Measurements from ENCODE around the gene KCNG2.

KCNG2 gene

GRCh38 chr18:79805926-79806487 is 8.3 kb downstream of the KCNG2 start:
- Histone ChIP-seq H3K4me3 (ENCODE audit: low read depth, low read length) (no peak overlapping the region), H3K27ac (no peak overlapping the region), H3K9me3 (ENCODE audit: severe bottlenecking) (peaks cover 3% of the 10 kb centered on the region), H3K36me3 (no peaks in the 10 kb centered on the region; the same call in 1 of the 2 replicates), H3K27me3 (ENCODE audit: insufficient read depth, low read depth, severe bottlenecking) (no peaks in the 10 kb centered on the region)
- peak; percentile 43 for DNase-seq
- no peak for TF ChIP-seq CTCF (IDR thresholded peaks at IDR 0.05; ENCODE audit: low read depth, low read length)

DNA sequence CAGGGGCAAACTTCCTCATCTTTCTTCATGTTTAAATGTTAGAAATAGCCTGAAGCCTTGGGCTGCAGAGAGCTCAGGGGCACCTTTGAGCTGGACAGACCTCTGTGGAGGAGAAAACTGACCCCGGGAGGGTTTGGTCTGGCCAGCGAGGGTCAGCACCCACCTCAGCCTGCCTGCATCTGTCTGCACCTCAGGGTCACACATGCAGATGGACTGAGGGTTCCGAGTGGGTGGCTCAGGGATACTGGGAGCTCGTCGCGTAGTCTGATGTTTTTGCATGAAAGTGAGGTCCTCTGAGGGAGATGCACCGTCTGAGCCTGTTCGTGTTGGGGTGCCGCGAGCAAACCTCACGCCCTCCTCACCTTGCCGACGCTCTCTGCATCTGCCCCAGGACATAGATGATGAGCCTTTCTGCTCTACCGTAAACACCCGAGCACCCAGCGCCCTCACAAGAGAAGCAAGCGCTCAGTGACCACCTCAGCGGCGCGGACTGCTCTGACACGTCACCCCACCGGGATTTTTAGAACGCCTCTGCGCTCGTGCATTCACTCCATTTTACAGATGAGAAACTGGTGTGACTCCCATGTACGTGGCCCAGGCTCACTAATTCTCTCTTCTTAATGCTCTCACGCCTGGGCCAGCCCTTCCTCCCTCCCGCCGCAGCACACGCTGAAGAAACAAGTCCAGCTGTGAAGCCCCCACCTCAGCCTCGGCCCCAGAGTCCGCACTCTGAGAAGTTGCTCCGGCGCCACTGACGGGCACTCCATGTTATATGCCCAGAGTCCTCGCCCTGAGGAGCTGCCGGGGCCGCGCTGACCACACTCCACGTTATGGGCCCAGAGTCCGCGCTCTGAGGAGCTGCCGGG is 9.5 kb downstream of the KCNG2 start:
- DNase-seq: no peak
- no peak for TF ChIP-seq CTCF (IDR thresholded peaks at IDR 0.05; ENCODE audit: low read depth, low read length)
- Histone ChIP-seq H3K36me3 (no peaks in the 10 kb centered on the region; the same call in 1 of the 2 replicates), H3K27ac (no peak overlapping the region), H3K9me3 (ENCODE audit: severe bottlenecking) (peaks cover 3% of the 10 kb centered on the region), H3K27me3 (ENCODE audit: insufficient read depth, low read depth, severe bottlenecking) (no peaks in the 10 kb centered on the region), H3K4me3 (ENCODE audit: low read depth, low read length) (no peak overlapping the region)

DNA sequence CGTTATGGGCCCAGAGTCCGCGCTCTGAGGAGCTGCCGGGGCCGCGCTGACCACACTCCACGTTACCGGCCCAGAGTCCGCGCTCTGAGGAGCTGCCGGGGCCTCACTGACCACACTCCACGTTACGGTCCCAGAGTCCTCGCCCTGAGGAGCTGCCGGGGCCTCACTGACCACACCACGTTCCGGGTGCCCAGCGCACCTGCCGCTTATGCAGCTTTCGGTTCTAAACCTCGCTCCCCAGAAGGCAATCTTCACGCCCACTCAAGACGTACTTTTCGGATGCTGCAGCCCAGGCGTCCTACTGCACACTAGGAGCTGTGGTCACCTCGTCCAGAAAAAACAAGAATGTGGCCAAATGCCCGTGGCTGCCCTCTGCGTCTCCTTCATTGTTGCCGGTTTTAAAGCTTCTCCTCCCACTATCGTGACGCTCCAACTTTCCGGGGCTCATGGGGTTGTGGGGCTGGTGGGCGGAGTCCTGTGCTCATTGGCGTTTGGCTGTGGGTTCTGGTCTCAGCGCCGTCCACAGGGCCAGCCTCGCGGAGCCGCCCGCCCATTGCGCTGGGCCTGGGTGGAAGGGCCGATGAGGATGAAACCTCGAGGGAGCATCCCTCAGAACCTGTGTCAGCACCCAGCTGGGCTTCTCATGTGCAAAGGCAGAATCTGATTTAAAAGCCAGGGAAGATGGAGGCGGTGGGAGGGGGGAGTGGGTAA is 11.9 kb downstream of the KCNG2 start:
- TF ChIP-seq CTCF (IDR thresholded peaks at IDR 0.05; ENCODE audit: low read depth, low read length): no peak
- Histone ChIP-seq H3K27me3 (ENCODE audit: insufficient read depth, low read depth, severe bottlenecking) (no peaks in the 10 kb centered on the region), H3K27ac (no peak overlapping the region), H3K4me3 (ENCODE audit: low read depth, low read length) (no peak overlapping the region), H3K9me3 (ENCODE audit: severe bottlenecking) (peaks cover 3% of the 10 kb centered on the region), H3K36me3 (no peaks in the 10 kb centered on the region; the same call in 1 of the 2 replicates)
- DNase-seq: no peak

- TF ChIP-seq CTCF (IDR thresholded peaks at IDR 0.05; ENCODE audit: low read depth, low read length): no peak
- no peak for DNase-seq
Measured at GRCh38 chr18:79812052-79812451, 14.3 kb downstream of the KCNG2 start.

DNA sequence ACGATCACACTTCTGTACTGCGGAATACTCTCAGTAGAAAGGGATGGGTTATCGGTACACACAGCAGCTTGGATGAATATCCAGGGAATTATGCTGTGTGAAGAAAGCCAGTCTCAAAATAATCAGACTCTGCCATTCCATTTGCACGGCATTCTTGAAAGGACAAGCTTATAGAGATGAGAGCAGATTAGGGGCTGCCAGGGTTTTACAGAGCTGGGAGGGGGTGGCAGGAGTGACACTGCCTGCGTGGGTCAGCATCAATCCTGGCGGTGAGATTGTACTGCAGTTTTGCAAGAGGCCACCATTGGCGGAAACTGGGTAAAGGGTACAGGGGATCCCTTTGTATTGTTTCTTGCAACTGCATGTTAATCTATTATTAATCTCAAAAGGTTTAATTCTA is 16.6 kb downstream of the KCNG2 start:
- H3K36me3 ChIP-seq: no peaks in the 10 kb centered on the region; the same call in 1 of the 2 replicates
- H3K27me3 ChIP-seq (ENCODE audit: insufficient read depth, low read depth, severe bottlenecking): no peaks in the 10 kb centered on the region
- peaks cover 3% of the 10 kb centered on the region for H3K9me3 ChIP-seq (ENCODE audit: severe bottlenecking)
- H3K4me3 ChIP-seq (ENCODE audit: low read depth, low read length): no peak overlapping the region
- H3K27ac ChIP-seq: no peak overlapping the region
- TF ChIP-seq CTCF (IDR thresholded peaks at IDR 0.05; ENCODE audit: low read depth, low read length): 0 out of 2 replicates have a peak, but pooled peaks have one; percentile 12
- DNase-seq: peak; percentile 85

More at GRCh38 chr18:79812052-79812451, 14.3 kb downstream of the KCNG2 start:
- H3K27ac ChIP-seq: no peak overlapping the region
- H3K36me3 ChIP-seq: no peaks in the 10 kb centered on the region; the same call in 1 of the 2 replicates
- H3K27me3 ChIP-seq (ENCODE audit: insufficient read depth, low read depth, severe bottlenecking): no peaks in the 10 kb centered on the region
- H3K9me3 ChIP-seq (ENCODE audit: severe bottlenecking): peaks cover 3% of the 10 kb centered on the region
- no peak overlapping the region for H3K4me3 ChIP-seq (ENCODE audit: low read depth, low read length)

Data from WERI-Rb-1 (cell line).